ENCODE data around the gene PCDH9.
"Not testable (repeated sequence)": the region's sequence is repeated elsewhere in the genome, so short reads cannot be mapped to it uniquely, and the experiment has no call there.

PCDH9 gene

DNA sequence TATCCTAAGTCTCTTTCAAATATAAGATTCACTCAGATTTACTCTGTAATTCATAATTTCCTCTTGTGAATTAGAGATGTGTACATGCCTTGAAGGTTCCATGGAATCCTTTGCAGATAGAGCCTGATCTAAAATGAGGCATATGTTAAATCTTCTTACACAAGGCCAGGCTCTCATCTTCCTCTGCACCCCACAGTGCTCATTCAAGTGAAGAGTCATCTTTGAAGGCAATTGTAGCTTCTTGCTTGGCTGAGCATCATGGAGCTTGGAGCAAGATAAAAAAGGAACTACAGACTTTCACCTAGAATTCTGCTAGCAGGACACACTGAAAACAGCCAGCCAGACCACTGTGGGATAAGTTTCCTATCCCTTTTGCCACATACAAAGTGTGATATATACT is 566.4 kb downstream of the PCDH9 start:
- DNase-seq (ENCODE audit: low read depth in 4 of 4, low spot score in 1 of 4): no peak

- DNase-seq (ENCODE audit: low read depth in 4 of 4, low spot score in 1 of 4): no peak
These were observed 566.9 kb downstream of the PCDH9 start for GRCh38 chr13:66663206-66663605.

DNA sequence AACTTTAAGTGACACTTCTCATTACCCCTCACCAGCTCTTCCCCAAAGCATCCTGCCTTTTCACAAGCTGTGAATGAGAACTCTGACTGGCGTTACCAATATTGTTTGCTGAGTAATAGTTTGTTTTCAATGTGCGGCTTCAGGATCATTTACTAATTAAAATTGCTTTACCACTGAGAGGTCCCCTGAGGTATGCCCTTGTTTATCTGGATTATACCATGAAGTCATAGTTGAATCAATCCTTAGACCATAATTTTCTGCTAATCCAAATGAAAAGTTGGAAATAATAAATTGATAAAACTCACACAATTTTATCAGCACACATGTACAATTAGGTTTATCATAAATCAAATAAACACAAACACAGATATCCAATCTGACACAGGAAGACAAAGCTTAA is 568.8 kb downstream of the PCDH9 start:
- DNase-seq (ENCODE audit: low read depth in 4 of 4, low spot score in 1 of 4): no peak

DNA sequence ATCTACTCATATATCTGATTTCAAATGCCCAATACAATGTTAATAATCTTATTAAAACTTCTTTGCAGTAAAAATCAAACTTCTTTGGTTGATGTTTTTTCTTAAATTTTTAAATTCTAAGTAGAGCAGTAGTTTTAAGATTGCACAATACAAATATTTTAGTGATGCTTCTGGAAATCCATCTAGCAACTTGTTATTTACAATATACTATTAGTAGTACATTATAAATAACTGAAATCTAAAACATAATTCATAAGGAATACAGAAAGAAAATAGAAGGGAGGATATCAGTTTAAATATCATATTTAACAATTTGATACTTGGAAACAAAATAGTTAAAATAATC is 569.7 kb downstream of the PCDH9 start:
- no peak for DNase-seq (ENCODE audit: low read depth in 4 of 4, low spot score in 1 of 4)

GRCh38 chr13:66659701-66660467 is 570.3 kb downstream of the PCDH9 start:
- no peak for DNase-seq (ENCODE audit: low read depth in 4 of 4, low spot score in 1 of 4)

GRCh38 chr13:66659286-66659685 is 570.9 kb downstream of the PCDH9 start:
- DNase-seq (ENCODE audit: low read depth in 4 of 4, low spot score in 1 of 4): no peak

GRCh38 chr13:66657165-66657881 is 572.8 kb downstream of the PCDH9 start:
- no peak for DNase-seq (ENCODE audit: low read depth in 4 of 4, low spot score in 1 of 4)

DNA sequence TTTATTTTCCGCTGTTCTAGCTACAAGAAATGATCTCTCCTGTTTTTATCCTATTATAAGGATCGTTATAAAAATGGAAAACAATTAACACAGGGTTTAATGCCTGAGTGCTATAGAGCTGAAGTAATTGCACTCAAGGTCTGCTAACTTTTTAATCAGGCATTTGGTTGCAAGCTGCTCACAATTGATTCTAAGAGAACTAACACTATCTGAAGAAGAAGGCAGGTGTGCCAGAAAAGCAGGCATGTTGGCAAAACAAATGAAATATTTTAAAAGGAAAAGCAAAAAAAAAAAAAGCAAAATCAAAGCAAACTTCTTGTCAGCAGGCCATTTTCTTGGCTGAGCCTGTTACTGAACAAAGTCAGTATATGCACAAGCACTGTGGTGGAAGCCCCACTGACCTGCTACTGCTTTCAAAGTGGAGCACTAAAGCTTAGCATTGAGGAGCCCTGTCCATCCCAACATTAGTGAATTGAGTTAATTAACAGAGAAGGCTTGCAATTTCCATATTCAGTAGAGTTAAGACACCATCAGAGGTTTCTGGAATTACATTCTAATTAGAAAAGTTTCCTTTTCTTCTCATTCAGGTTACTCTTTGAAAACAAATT is 574.2 kb downstream of the PCDH9 start:
- no peak for DNase-seq (ENCODE audit: low read depth in 4 of 4, low spot score in 1 of 4)

DNA sequence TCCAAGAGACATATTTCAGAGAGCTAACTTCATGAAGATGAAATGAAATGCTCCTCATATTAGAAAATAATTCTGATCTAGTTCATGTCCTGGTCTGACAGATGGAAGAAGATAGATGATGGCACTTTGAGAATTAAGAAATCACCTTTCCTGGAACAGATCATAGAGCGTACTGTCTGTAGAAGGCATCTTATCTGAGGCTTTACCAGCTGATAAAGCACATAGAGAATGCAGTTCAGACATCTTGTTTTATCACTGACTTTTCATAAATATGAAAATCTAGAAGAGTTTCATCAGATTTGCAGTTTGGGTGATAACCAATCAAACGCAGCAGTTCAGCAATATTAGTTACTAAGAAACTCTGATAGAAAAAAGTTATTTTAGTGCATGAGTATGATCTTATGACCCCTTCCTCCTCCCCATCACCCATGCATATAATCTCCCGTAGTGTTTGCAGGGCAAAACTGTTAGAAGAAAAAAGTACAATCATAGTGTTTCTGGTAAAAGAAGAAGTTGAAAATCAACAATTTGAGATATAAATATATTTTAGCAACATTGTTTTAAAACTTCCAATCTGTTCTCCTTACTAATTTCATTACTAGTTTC is 585.2 kb downstream of the PCDH9 start:
- DNase-seq (ENCODE audit: low read depth in 4 of 4, low spot score in 1 of 4): no peak

- DNase-seq (ENCODE audit: low read depth in 4 of 4, low spot score in 1 of 4): no peak
These were observed 589.9 kb downstream of the PCDH9 start for GRCh38 chr13:66640231-66640630.

GRCh38 chr13:66639044-66639443 is 591.1 kb downstream of the PCDH9 start:
- no peak for DNase-seq (ENCODE audit: low read depth in 4 of 4, low spot score in 1 of 4)

DNA sequence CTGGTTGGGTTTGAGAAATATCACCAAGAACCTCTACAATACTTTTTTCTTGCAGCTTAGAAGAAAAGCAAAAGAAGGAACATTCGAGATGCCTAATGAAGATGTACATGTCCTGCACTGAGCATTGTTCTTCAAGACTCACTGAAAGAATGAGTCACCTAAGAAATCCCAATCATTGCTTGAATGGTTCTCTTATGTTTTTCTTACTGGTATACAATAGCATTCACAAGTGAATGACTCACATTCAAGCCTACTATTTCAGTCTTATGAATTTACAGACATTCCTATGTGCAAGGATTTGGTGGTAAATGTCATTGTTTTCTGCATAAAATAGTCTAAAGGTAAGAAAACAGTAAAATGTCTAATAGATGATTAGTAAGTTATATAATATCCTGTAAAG is 594.6 kb downstream of the PCDH9 start:
- no peak for DNase-seq (ENCODE audit: low read depth in 4 of 4, low spot score in 1 of 4)

DNA sequence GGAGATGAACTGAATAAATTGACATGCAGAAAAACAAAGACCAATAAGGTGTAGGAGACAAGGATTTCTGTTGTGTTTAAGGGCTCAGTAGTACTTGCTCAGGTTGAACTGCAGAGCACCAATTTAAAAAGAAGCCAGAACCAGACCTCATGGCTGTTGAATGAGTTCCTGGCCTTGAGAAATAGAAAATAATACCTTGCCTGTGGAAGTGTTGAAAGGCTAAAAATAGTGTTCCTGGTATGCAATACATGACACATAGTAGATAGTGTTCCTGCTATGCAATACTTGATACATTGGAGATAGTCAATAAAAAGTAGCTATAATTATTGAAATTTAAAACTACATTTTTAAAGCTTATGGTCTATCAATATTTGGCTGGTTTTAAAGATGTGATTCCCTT is 595.8 kb downstream of the PCDH9 start:
- no peak for DNase-seq (ENCODE audit: low read depth in 4 of 4, low spot score in 1 of 4)

GRCh38 chr13:66627512-66627911 is 602.6 kb downstream of the PCDH9 start:
- no peak for DNase-seq (ENCODE audit: low read depth in 4 of 4, low spot score in 1 of 4)

DNA sequence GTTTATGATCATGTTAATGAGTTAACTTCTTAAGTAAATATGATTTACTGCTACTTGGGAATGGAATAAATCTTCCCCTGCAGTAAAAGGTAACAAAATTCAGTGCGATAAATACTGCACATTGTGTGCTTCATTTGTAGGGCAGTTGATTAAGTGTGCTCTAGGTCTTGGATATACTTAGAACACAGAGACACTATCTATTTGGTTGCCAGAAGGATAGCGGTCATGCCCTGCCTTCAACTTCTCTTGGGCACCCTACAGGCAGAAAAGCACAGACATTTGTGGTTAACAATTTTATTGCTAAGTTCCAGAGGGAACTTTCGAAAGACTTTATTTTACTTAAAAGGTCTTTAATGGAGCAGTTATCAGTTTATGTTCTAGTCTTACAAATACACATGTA is 605.8 kb downstream of the PCDH9 start:
- no peak for DNase-seq (ENCODE audit: low read depth in 4 of 4, low spot score in 1 of 4)

DNA sequence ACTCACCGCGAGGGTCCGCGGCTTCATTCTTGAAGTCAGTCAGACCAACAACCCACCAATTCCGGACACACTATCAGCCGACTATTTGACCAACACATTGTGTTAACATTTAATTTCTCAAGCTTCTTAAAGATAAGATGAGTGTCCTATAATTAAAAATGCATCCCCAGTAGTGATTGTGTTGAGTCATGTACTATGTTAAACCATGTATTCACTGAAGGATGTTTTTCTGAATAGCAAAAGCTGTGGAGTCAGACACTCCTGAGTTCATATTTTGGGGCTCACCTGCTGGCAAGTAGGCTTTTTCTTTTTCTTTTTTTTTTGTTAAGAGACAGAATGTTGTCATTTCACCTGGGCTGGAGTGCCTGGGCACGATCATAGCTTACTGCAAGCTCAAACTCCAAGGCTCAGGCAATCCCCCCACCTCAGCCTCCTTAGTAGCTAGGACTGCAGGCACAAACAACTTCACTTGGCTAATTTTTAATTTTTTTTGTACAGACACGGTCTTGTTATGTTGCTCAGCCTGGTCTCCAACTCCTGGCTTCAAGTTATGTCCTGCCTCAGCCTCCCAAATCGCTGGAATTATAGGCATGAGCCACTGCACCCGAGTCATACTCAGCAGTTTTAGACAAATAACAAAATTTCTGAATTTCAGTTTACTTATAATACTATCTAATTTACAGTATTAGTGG is 606.9 kb downstream of the PCDH9 start:
- DNase-seq (ENCODE audit: low read depth in 4 of 4, low spot score in 1 of 4): no peak

DNA sequence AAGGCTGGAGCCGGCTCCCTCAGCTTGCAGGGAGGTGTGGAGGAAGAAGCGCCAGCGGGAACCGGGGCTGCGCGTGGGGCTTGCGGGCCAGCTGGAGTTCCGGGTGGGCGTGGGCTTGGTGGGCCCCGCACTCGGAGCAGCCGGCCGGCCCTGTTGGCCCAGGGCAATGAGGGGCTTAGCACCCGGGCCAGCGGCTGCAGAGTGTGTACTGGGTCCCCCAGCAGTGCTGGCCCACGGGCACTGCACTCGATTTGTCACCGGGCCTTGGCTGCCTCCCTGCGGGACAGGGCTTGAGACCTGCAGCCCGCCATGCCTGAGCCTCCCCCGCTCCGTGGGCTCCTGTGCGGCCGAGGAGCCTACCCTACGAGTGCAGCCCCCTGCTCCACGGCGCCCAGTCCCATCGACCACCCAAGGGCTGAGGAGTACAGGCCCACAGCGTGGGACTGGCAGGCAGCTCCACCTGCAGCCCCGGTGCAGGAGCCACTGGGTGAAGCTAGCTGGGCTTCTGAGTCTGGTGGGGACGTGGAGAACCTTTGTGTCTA is 608.2 kb downstream of the PCDH9 start:
- not testable (repeated sequence) for DNase-seq (ENCODE audit: low read depth in 4 of 4, low spot score in 1 of 4)

DNA sequence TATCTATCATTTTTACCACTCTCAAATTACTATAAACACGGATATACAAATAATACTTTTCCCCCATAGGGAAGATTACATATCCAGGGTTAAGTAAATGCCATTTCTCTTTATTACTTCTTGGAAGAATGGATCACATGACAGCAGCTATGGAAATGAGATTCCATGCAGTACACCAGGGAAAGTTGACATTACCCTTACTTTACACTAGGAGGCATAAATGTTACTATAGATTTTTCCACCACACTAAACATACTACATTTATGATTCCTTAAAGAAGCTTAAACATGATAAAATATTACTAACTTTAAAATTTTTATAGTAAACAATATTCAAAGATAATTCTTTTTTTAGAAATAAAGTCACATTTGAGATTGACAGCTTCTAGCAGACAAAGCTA is 611.4 kb downstream of the PCDH9 start:
- DNase-seq (ENCODE audit: low read depth in 4 of 4, low spot score in 1 of 4): no peak

DNA sequence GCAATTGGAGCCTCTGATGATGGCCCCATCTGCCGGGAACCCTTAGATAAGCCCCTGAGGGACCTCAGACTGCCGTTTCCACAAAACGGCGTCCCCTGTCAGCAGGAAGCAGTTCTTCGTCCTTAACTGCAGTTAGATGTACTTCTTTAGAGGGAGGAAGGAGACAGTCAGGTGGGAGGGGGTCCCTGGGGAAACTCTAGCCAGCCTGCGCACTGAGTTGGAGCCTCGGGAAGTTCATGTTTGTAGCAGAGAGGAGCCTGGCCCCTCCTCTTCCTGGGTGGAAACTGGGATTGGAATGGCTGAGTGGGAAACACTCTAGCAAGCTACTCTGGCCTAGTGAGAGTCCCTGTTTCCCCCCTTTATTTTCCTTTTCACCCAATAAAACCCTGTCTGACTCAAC is 612.4 kb downstream of the PCDH9 start:
- DNase-seq (ENCODE audit: low read depth in 4 of 4, low spot score in 1 of 4): no peak

- DNase-seq (ENCODE audit: low read depth in 4 of 4, low spot score in 1 of 4): no peak
These were observed 617.2 kb downstream of the PCDH9 start for GRCh38 chr13:66612983-66613382.

DNA sequence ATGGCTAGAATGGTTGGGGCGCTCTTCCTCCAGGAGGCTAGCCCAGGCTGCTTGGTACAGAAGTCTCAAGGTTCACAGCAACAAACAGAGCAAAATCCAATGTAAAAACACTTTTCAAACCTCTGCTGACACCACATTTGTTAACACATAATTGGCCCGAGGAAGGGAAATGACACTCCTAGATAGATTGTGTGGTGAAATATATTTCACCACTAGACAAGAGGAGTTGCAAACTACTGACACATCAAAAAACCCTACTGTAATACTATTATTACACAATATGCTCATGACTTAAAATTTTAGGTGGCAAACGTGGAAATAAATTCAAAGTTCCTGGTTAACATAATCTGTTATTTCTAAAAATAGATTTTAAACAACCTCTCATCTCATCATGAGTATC is 643.6 kb downstream of the PCDH9 start:
- DNase-seq (ENCODE audit: low read depth in 4 of 4, low spot score in 1 of 4): no peak

Measured in stimulated activated CD4-positive, alpha-beta T cell treated with anti-CD3 and anti-CD28 coated beads, Interleukin-1b, Interleukin-23, amount 100 ng/mL, for 24 hours (primary cell).